D721Med (cell line): Measurements from ENCODE around the gene EML1.

Experiments used
- DNase-seq: peaks from one replicate; pipeline ENCODE4 v3.0.0; 2011; ENCODE audit warnings: low spot score; ENCODE audit not compliant: insufficient read length
- FAIRE-seq: peaks from 2 replicates; lab custom pipeline; 2011; peaks lifted over from hg19 to GRCh38; lab: Jason Lieb, UNC
- TF ChIP-seq, protein P1 (sequence below): IDR thresholded peaks from 2 replicates; pipeline ENCODE4 v1.5.1; 2012; ENCODE audit warnings: mild to moderate bottlenecking, control low read depth; ENCODE audit not compliant: insufficient read depth; ENCODE audit errors: missing control alignments

EML1 gene

DNA sequence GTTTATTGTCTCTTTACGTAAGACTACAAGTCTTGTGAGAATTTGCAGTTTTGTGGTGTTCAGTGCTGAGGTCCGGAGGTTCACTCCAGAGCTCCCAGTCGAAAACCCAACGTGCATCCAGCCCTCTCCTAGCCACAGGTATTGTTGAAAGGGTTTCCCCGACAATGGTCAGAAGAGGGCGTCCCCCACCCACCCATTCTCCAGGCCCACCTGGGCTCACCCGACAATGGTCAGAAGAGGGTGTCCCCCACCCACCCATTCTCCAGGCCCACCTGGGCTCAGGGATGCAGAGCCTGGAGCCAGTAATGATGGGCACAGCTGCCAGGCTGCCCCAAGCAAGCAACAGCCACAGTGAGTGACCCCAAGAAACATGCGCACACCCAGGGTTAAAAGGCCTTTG is 145.2 kb downstream of the EML1 start:
- DNase-seq (no peak), FAIRE-seq (no peak)
- TF ChIP-seq, protein P1, sequence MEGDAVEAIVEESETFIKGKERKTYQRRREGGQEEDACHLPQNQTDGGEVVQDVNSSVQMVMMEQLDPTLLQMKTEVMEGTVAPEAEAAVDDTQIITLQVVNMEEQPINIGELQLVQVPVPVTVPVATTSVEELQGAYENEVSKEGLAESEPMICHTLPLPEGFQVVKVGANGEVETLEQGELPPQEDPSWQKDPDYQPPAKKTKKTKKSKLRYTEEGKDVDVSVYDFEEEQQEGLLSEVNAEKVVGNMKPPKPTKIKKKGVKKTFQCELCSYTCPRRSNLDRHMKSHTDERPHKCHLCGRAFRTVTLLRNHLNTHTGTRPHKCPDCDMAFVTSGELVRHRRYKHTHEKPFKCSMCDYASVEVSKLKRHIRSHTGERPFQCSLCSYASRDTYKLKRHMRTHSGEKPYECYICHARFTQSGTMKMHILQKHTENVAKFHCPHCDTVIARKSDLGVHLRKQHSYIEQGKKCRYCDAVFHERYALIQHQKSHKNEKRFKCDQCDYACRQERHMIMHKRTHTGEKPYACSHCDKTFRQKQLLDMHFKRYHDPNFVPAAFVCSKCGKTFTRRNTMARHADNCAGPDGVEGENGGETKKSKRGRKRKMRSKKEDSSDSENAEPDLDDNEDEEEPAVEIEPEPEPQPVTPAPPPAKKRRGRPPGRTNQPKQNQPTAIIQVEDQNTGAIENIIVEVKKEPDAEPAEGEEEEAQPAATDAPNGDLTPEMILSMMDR = no peak

DNA sequence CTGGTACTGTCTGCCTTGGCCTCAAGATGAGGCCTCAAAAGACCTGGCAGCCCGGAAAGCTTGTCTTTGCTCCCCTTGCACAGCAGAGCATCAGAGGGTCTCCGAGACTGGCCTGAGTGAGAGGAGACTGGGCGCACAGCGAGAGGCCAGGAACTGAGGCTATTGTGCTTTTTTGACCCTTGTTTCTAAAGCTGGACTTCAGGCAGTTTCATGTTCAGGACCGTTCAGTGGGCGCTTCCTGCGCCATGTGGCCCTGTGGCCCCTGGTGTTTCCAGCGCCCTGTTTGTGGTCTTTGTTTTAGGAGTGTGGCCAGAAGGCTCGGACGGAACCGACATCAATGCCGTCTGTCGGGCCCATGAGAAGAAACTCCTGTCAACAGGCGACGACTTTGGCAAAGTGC is 145.7 kb downstream of the EML1 start:
- no peak for DNase-seq
- TF ChIP-seq, protein P1 = no peak
- FAIRE-seq = no peak

DNA sequence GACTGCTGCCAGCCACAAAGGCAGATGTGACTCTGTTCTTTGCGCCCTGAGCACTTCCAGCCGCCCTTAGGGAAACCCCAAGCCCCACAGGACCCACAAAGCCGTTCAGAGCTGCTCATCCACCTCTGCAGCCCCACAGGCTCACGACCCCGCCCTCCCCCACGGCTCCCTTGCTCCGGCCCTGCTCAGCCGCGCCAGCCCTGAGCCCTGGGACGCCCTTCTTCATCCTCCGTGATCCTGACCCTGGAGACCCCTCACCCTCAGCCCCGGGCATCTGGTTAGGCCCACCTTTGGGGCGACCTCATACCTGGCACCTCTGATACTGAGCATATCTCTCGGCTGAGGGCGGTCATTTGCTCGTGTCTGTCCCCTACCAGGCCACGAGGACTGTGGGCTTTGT is 146.2 kb downstream of the EML1 start:
- TF ChIP-seq, protein P1 = no peak
- FAIRE-seq = no peak
- no peak for DNase-seq

DNA sequence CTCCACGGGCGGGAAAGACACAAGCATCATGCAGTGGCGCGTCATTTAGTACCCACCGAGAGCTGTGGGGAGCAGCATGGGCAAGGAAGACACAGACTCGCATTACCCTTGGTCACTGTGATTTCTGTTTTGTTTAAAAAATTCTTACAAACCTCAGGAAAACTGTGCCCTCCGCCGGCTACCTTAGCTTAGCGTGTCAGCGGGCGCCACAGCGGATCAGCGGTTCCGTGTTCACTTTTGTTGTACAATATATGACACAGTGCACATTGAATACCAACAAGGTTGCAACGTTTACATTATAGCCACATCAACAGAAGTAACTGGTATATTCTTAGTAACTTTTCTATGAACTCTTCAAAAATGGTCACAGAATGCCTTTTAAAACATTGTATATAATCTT is 146.9 kb downstream of the EML1 start:
- TF ChIP-seq, protein P1 = no peak
- FAIRE-seq (no peak), DNase-seq (no peak)

DNA sequence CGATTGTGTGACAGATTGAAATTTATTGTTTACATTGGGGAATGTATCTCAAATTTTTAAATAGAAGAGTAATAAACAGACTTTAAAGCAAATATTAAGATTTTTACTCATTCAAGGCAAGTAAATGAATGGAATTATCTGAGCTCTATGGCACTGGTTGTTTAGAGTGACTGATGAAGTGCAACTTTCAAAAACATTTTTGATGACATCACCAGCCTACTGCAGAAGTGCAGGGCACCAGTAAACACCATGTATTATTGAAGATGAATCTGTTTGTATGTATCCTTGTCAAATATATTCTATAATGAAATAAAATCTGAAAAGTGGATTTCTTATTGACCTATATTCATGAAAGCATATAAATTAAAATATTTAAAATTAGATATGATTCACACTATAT is 148.0 kb downstream of the EML1 start:
- FAIRE-seq (no peak), DNase-seq (no peak)
- TF ChIP-seq, protein P1 = no peak

DNA sequence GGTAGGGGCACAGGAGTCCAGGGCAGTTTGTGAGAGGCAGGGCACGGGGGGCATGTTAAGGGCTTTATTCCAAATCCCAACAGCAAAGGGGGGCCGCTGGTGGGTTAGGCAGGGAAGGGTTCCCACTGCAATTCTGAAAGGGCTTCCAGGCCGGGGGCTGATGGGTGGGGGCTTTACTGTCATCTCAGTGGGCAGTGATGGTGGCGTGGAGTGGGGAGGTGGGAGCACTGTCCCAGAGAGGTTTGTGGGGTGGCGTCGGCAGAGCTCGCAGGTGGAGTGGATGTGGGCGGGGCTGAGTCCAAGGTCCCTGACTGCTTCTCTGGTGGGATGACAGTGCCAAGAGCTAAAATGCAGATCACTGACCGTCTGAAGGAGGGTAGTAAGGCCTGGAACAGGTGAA is 150.4 kb downstream of the EML1 start:
- DNase-seq (no peak), FAIRE-seq (no peak)
- TF ChIP-seq, protein P1 = no peak

DNA sequence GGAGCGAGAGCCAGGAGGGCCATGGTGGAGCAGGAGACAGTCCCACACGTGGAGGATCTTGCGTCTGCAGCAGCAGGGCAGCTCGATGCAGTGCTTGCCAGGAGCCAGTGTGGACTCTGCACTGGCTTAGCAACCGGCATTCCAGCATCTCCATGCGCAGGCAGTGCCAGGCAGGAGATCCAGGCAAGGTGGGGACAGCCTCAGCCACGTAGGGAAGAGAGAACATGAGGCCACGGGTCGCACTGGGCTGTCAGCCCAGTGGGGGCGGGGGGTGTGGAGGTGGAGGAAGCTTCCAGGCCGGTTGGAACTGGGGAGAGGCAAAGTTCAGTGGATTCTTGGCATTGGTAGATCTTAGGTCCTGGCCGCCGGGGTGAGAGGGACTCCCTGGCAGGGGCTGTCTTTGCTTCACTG is 151.0 kb downstream of the EML1 start:
- FAIRE-seq = no peak
- TF ChIP-seq, protein P1 = no peak
- DNase-seq = no peak
